GM08714 (cell line): ENCODE measurements around the gene APOBEC3H.

ENCODE experiments used
- H3K4me3 ChIP-seq: fragments of 200-500 bp; sonication (Bioruptor generic); 2 replicates; pipeline ENCODE4 v1.5.1; 2014; ENCODE audit warnings: mild to moderate bottlenecking, low read length, inconsistent platforms
- ZNF274 ChIP-seq: IDR thresholded peaks from 2 replicates; pipeline ENCODE4 v1.6.1; 2012; ENCODE audit warnings: mild to moderate bottlenecking, low read depth, low read length

APOBEC3H gene

DNA sequence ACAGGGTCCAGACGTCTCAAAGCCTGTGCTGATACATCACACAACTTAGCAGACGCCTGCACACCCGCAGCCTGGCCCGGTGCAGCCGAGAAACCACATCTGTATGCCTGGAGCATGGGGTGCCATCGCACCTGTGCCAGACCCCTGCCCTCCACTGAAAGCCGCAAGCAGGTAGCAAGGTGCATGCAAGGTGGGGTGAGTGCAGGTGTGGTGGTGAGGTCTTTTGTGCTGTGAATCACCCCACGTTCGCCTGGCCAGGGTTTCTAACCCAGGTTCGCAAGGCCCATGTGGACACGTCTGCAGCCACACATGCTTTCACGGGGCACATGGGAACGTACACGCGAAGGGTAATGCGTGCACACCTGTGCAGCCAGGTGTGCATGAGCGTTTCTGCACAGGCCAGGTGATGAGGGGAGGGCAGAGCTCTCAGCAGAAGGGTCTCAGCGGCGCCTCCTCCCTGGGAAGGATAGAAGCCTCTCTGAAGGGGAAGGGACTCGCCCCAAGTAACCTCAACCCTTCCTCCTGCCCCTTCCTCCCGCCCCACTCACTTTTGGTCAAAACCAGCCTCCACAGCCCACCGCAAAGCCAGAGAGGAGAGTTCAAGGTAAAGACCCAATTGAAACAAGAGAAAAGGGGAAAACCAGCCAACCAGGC lies 36.0 kb downstream of the APOBEC3H start:
- no peak overlapping the region for H3K4me3 ChIP-seq
- TF ChIP-seq ZNF274, result no peak

DNA sequence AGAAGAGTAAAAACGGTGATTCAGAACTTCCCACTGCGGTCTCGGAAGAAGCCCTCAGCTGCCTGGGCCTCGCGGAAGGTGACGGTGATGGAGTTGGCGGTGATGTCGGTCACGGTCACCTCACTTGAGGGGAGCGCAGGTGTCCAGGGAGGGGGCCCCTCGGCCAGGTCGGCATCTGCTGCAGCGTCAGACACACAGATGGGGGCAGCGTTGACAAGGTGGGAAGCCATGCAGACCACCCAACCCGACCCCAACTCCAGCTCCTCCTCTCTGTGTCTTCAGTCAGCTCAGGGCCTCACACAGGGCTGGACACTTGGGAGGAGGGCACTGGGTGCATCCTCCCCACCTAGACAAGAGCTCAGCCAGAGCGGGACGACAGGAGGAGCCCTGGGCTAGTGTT lies 36.8 kb downstream of the APOBEC3H start:
- TF ChIP-seq ZNF274, result no peak
- no peak overlapping the region for H3K4me3 ChIP-seq

DNA sequence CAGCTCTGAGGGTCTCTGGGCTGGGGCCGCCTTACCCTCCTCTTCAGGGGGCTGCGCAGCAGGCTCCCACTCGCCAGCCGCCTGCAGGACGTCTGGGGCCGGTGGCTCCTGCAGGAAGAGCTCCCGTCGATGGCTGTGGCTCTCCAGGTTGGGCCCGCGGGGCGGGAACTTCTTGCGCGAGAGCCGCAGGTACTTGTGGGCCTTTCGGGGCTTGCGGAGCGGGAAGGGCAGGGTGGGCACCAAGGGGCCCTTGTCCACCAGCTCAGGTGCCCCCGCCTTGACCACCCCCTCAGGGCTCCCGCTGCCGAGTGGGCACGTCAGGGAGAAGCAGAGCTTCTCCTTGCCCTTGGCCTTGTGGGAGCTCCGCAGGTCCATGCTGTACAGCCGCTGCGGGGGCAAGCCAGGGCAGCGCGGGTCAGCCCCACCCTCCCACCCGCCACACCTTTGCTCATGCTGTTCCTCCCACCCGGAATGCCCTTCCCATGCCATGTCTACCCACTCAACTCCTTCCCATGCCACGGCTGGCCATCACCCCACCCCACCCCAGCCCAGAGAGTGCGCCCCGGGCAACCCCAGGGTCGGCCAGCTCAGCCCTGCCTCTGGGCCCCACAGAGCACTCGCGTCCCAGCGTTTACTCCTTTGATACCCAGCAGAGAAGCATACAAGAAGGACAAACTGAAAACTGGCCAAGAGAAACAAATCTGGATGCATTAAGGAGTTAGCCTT lies 37.5 kb downstream of the APOBEC3H start:
- TF ChIP-seq ZNF274, result no peak
- H3K4me3 ChIP-seq, result no peak overlapping the region

DNA sequence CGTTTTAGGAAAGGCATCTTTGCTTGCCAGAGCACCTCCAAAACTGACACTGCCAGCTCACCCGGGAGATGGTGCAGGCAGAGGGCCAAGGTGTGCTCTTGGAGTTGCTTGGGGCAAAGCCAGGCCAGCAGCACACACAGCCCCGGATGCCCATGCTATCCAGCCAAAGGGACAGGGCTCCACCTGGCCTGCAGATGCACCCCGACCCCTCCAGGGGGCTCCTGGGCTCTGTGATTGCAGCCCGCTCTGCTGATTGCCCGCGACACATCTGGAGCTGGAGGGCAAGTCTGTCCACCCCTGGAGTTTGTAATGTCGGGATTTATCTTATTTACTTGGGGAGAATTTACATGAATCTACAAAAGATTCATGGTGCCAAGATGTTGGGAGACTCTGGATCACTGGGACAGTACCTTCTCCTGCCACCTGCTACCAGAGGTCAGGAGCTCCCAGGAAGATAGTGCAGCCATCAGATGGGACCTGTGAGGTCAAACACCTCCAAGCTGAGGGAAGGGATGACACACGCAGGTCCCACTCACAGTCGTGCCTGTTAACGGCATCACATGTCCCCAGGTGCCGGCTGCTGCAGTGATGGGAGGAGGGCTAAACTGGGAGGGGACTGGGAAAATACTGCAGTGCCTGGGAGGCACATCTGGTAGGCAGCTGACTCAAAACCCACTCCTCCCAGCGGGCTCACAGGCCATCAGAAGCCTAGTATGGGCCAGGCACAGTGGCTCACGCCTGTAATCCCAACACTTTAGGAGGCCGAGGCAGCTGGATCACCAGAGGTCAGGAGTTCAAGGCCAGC lies 38.2 kb downstream of the APOBEC3H start:
- TF ChIP-seq ZNF274, result no peak
- no peak overlapping the region for H3K4me3 ChIP-seq

DNA sequence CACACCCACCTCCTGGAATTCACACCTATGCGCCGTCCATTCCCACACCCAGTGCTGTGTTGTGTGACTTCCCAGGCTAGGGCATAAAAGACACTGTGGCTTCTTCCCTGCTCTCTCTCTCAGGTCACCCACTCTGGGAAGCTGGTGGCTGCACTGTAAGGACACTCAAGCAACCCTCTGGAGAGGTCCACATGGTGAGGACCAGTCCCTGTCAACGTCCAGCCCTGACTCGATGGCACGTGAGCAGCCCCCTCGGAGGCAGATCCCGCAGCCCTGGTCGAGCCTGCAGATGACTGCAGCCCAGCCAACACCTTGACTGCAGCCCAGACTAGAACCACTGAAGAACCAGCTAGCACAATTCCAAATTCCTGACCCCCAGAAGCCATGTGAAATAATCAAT lies 39.3 kb downstream of the APOBEC3H start:
- H3K4me3 ChIP-seq, result no peak overlapping the region
- no peak for TF ChIP-seq ZNF274

DNA sequence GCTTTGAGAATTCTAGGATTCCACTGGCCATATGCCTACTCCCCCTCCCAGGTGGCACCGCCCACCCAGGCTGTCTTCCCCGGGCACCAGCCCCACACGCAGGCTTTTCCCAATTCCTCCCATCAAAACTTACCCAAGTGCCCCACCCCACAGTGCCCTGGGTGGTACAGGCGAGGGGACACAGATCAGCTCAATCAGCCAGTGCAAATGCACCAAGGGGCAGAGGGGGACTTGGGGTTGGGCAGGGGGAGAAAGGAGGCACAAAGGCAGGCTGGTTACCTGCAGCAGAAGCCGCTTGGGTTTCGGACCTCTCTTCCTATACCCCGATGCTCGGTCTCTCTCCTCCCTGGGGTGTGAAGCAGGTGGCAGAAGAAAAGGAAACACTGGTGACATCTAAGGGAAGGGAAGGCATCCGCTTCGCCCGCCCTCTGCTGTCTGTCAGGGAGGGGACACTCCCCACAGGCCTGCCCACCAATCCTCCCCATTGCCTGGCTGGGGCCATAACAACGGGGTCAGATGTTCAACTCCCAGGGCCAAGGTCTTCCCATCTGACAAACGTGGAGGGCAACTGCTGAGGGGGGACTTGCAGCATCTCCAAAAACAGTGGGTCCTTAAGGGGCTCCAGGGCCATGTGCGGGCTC lies 41.4 kb downstream of the APOBEC3H start:
- no peak for TF ChIP-seq ZNF274
- no peak overlapping the region for H3K4me3 ChIP-seq

DNA sequence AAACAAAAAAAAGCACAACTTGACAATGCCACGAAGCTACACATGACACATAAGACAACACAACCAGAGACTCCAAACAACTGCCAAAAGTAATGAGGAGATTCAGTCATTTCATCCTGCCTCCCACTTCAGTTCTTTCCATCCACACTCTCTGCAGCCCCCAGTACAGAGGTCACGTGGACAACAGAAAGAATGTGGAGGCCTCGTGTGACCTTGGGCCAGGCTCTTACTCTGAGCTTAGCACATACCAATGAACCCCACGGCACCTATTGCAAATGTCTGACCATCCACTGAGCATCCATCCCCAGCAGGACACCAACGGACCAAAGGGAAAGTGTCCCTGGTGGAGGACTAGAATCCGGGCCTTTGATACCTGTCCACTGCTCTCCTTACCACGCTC lies 42.9 kb downstream of the APOBEC3H start:
- no peak overlapping the region for H3K4me3 ChIP-seq
- TF ChIP-seq ZNF274, result no peak

DNA sequence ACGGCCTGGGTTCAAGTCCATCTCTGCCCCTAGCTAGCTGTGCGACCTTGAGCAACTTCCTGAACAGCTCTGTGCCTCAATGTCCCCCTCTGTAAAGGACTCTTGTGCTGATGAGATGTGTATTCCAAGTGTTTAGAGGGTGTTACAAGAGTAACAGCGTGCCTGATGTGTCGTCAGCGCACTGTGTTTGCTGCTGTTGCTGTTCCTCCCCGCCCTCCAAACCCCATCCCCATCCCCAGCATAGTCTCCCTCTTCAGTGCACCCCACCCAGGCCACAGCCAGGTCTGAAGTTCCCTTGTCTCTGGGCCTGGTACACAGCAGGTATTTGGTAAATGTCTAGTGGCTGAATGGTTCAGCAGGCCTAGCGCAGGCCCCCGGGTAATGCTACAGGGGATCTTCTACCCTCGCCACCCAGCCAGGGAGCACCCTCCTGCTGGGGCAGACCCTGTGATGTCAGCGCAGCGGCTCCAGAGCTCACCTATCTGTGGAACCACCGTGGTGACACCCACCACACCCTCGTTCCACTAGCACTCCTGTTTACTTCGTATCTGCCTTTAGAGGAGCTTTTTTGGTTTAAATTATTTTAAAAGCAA lies 45.1 kb downstream of the APOBEC3H start:
- no peak overlapping the region for H3K4me3 ChIP-seq
- no peak for TF ChIP-seq ZNF274

DNA sequence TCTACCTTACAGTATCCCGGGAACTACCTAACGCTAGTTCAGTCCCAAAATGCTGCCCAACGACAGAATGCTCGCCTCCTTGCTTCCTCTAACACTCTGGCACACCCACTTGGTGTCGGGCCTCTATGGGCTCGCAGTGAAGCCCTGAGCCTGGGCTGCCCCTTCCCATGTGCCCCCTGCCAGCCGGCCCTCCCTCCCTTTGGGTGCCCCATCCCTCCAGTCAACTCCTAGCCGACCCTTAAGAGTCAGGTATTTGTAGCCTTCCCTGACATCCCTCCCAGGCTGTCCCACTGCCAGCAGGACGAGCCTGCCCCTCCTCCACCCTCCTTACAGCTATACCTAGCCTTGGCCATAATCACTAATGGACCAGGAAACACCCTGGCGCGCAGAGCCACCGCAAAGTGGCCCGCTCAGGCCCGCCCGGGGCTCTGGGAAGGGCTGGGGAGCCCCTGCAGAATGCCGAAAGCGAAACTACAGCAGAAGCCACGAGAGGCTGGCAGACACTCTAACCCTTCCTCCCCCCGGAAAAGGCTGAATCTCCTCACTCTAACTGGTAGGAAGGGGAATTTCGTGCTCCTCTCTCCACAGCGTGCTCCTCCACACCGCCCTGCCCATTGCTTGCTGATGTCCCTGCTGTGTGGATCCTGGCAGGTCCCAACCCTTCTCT lies 47.2 kb downstream of the APOBEC3H start:
- TF ChIP-seq ZNF274, result no peak
- peak overlapping the region; percentile 94; the same call in 1 of the 2 replicates for H3K4me3 ChIP-seq

DNA sequence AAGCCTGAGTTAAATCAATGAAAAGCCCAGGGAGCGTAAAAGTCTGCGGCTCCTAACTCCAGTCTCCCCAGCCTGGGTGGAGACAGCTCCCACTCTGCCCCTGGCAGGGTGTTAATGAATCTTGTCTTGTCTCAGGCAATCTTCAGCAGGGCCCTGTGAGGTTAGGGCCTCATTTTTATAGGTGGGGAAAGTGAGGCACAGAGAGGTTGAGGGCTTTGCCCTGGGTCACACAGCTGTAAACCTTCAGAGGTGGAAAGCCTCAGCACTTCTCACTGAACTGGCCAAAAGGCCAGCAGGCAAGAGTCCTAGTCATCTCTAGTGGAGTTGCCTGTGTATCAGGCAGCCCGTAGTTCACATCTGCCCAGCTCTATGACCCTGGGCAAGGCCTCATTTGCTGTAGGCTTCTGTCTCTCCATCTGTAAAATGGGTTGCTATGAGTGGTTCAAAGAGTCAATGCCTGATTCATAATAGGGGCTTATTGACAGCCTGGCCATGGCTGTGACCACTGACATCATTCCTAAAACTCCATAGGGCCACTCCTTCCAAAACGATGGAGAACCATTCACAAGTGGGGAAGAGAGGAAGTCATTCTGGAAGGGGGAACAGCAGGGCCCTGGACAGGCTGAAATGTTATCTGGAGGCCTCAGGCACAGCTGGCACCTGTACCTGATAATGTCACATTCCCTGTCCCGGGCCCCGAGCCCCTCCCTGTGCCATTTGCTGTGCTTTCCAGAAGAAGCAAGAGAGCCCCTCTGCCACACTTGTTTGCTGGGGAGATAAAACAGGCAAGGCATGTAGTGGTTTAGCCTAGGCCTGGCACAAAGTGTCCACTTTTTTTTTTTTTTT lies 49.4 kb downstream of the APOBEC3H start:
- no peak overlapping the region; the same call in 1 of the 2 replicates for H3K4me3 ChIP-seq
- TF ChIP-seq ZNF274, result no peak

DNA sequence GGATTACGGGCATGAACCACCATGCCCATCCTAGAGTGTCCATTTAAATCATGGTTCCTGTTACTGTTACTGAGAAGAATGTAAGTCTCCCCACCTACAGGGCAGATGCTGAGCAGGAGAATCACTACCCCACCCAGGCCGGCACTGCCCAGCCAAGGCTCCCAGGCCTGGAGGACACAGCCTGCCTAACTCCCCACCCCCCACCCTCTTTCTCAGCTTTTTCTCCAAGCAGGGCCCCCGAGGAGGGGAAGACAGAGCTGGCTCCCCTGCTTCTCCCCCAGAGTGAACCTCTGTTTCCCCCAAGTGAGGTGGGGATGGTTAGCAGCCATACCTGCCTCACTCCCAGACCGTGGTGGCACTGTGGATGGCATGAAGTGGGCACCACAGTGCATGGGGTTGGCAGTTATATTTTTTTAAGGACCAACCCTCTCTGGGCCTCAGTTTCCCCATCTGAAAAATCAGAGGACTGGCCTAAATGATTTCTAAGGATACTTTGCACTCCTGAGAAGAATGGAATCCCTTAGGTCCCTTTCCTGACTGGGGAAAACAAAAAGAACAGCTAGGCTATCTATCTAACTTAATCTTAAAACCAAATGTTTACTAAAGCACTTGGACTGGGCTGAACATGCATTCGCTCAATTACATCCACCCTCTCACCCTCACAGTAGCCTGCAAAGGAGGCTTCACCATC lies 50.4 kb downstream of the APOBEC3H start:
- H3K4me3 ChIP-seq, result no peak overlapping the region
- no peak for TF ChIP-seq ZNF274

DNA sequence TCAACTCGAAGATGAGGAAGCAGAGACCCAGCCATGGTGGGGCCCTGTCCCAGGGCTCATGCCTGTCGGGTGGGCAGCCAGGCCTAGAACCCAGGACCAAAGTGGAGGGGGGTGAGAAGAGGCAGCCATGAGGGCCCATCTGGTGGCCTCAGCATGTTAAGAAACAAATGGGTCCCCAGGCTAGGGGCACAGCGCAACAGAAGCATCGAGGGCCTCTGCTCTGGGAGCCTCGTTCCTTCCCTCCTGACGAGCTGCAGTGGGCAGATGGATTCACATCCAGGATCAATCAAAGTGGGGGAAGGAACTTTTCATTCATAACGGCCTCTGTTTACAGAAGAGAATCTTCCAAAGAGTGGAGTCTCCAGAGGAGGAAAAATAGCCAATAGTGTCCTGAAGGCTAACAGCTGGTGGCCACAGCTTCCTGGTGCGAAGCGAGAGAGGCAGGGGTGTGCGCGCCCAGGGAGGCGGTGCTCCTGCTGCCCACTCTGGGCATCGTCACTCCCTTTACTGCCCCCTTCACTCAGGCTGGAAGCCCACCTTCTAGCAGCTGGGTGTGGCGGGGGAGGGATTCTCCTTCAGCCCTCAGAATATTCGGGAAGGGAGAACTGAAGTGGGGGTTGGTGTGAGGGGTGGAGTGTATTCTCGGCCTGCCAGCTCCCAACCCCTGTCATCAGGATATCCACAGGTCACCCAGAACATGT lies 51.1 kb downstream of the APOBEC3H start:
- no peak overlapping the region for H3K4me3 ChIP-seq
- TF ChIP-seq ZNF274, result no peak
